ENCODE data around the gene SPIRE1.

SPIRE1 gene

DNA sequence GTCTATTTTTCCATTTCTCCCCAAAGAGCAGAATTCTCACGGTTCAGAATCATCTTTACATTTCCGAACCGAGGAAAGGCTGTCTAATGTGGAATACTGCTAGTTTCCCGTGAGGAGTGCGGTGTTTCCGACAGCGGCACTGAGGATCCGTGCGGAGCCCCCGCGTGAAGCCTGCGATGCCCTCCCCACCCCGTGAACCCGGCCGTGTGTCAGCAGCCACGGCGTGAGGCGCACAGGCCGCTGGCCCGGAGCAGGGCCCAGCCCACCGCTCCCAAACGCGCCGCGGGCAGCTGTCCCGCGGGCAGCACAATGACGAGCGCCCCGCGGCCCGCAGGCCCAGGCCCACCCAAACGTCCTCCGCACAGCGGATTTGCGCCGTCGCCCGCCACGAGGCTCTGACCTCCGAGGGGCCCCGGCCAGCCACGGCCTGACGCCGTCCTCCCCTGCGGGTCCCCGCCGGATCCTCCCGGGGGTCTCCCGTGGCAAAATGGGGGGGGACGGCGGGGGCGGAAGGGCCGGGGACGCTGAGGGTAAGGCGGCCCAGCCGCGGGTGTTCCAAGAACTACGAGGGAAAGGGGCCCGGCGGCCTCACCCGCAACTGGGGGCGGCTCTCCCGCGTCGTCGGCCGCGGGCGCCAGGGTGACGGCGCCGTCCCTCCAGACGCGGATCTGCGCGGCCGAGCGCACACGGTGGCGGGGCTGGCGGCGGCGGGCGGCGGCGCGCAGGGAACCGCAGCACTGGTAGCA is 796 bp downstream of the SPIRE1 start:
- TF ChIP-seq, protein P1, sequence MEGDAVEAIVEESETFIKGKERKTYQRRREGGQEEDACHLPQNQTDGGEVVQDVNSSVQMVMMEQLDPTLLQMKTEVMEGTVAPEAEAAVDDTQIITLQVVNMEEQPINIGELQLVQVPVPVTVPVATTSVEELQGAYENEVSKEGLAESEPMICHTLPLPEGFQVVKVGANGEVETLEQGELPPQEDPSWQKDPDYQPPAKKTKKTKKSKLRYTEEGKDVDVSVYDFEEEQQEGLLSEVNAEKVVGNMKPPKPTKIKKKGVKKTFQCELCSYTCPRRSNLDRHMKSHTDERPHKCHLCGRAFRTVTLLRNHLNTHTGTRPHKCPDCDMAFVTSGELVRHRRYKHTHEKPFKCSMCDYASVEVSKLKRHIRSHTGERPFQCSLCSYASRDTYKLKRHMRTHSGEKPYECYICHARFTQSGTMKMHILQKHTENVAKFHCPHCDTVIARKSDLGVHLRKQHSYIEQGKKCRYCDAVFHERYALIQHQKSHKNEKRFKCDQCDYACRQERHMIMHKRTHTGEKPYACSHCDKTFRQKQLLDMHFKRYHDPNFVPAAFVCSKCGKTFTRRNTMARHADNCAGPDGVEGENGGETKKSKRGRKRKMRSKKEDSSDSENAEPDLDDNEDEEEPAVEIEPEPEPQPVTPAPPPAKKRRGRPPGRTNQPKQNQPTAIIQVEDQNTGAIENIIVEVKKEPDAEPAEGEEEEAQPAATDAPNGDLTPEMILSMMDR (conservative IDR thresholded peaks at IDR 0.05) = no peak
- peak overlapping the region; percentile 95 for H3K27ac ChIP-seq

DNA sequence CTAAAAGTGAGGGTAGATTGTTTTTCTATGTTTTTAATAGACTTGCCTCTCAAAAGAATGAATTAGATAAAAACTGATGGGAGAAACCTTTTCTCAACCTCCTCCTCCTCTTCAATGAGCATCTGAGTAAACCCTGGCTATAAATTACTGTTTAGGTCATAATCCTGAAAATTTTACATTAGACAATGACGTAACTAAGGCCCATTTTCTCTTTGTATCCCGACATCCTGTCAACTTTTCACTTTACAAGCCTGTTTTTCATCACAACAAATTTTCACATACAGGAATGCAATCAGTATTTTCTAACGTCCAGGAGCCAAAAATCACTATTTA is 1.3 kb downstream of the SPIRE1 start:
- TF ChIP-seq, protein P1 (conservative IDR thresholded peaks at IDR 0.05) = no peak
- H3K27ac ChIP-seq = peak overlapping the region; percentile 95

- H3K27ac ChIP-seq = peak overlapping the region; percentile 95; the same call in 1 of the 2 replicates
- TF ChIP-seq, protein P1 (conservative IDR thresholded peaks at IDR 0.05) = no peak
Measured at GRCh38 chr18:12654971-12655370, 2.9 kb downstream of the SPIRE1 start.

DNA sequence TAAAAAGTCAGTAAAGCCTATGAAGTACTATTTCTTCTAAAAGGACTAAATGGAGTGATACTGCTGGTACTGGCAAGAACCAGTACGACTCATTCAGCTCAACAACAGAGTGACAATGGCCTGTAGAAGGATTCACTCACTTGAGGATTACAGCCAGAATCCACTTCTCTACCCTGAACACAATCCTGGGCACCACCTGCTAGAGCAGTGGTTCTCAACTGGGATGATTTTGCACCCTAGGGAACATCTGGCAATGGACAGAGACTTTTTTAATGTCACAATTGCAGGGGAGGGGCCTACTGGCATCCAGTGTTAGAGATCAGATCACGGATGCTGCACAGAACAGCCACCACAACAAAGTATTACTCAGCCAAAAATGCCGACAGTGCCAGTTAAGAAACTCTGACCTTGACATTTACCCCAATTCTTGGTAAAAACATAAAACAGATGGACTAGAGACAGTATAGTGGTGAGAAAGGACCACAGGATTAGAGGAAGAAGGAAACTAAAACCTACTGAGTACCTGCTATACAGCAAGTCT is 5.0 kb downstream of the SPIRE1 start:
- no peak overlapping the region for H3K27ac ChIP-seq
- TF ChIP-seq, protein P1 (conservative IDR thresholded peaks at IDR 0.05) = no peak

GRCh38 chr18:12651651-12652050 is 6.3 kb downstream of the SPIRE1 start:
- H3K27ac ChIP-seq = no peak overlapping the region
- TF ChIP-seq, protein P1 (conservative IDR thresholded peaks at IDR 0.05) = no peak

DNA sequence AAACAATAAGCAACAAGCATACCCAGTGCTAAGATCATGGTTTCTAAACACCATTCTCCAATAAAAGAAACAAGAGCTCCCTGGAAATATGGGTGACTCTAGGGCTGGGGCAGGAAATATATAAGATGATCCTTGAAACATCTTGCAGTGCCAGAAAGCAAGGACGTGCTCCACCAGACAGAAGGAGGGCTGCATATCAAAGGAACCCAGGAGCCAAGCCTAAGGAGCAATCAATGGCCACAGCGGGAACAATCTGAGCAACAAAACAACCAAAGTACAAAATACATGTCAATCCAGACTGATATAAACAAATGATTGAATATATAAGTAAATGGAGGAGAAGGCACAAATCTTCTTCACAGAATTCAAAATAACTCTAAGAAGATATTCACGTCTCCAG is 10.1 kb downstream of the SPIRE1 start:
- no peak overlapping the region for H3K27ac ChIP-seq
- TF ChIP-seq, protein P1 (conservative IDR thresholded peaks at IDR 0.05) = no peak

DNA sequence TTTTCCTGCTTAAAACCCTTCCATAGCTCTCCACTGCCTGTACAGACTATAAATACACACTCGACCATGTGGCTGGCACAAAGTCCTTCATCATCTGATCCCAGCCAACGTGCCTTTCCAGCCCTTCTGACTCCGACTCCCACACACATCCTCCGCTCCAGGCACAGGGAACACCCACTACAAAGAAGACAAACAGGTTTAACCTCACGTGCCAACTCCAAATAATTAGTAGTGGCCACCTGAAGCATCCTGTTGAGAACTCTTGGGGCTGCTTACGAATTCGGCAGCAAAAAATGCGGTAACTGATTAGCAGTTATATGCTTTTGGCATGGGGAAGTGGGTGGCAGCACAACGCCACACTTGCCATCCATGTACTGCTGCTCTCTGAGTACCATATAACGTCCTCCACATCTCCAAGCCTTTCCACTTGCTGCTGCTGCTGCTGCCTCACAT is 12.1 kb downstream of the SPIRE1 start:
- TF ChIP-seq, protein P1 (conservative IDR thresholded peaks at IDR 0.05) = no peak
- H3K27ac ChIP-seq = peak overlapping the region; percentile 59

Measured in VCaP (cell line).